Transverse colon (tissue), 4 donors: ENCODE measurements around the gene EML6.

Experiments used
- CTCF ChIP-seq, 5 experiments: fragments of 200-600 bp in 3 of 5; fragments of 450-650 bp in 2 of 5; sonication (generic) in 3 of 5; IDR thresholded peaks; 1 replicate in 2 of 5; 2 replicates in 3 of 5; pipeline ENCODE4 v1.5.1; 2016 to 2017; ENCODE audit warnings: antibody characterized with exemption in 5 of 5, inconsistent platforms in 3 of 5, mild to moderate bottlenecking in 2 of 5, moderate library complexity in 1 of 5
- EP300 ChIP-seq: sonication (generic); formaldehyde crosslinking; IDR thresholded peaks from one replicate; pipeline ENCODE4 v1.6.1; 2017; ENCODE audit warnings: antibody characterized with exemption, low read depth
- POLR2A ChIP-seq: fragments of 450-650 bp; IDR thresholded peaks from one replicate; pipeline ENCODE4 v1.6.1; 2016; ENCODE audit warnings: antibody characterized with exemption, mild to moderate bottlenecking, moderate library complexity
- POLR2AphosphoS5 ChIP-seq, 3 donors: sonication (generic); formaldehyde crosslinking; IDR thresholded peaks; one replicate each; pipeline ENCODE4 v1.6.1; 2016; ENCODE audit warnings: antibody characterized with exemption in 3 of 3

- no peak for TF ChIP-seq POLR2A
- TF ChIP-seq CTCF (IDR thresholded peaks at IDR 0.05): no peak
- TF ChIP-seq EP300: no peak
- TF ChIP-seq POLR2AphosphoS5 (IDR thresholded peaks at IDR 0.05): no peak
Observed at GRCh38 chr2:54840559-54841468, 117.4 kb downstream of the EML6 start.
